M059J (cell line): Measurements from ENCODE around the gene DOCK2. TPM values are rescaled to one million over a fixed set of nuclear protein-coding genes. Genes with fewer than 3 reads are reported as not detected.
"Not testable (repeated sequence)": the region's sequence is repeated elsewhere in the genome, so short reads cannot be mapped to it uniquely, and the experiment has no call there.

Experiments
- DNase-seq: peaks from one replicate; pipeline ENCODE4 v3.0.0-alpha.2; 2012; ENCODE audit warnings: low read depth
- total RNA-seq: library from RNA; depleted of rRNA; stranded (reverse); fragments of >200 nt; shearing (Covaris generic); gene quantifications from 2 replicates; pipeline ENCODE4 v1.2.3, GENCODE V29; 2014

DOCK2 gene
- total RNA-seq, 1 experiment from 2014 or later = 45.9 TPM

DNA sequence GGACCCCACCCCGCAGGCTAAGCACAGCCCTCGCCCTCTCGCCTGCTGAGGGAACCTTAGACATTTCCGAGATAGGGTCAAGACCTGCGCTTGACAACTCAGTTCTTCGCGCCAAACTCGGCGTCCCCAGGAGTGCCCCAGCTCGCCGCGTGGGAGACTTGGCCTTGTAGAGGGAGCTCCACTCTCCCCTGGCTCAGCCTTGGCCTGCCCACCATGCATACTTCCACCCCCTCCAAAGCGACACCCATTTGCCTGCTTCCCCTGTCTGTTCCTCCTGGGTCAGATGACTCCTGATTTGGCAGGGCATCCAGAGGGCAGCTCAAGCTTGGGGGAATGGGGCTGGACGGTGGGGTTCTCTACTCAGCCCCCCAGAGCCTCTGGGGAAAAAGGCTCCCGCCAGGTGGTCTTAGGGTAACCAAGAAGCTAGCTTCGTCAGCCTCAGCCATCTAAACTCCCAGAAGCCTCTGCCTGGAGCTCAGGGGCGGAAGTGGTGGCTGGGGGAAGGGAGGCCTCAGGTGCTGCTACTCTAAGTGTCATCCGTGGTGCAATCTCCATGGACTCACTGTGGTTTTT is 560 bp downstream of the DOCK2 start:
- DNase-seq = no peak

- no peak for DNase-seq
These were observed 4.2 kb downstream of the DOCK2 start for GRCh38 chr5:169641253-169641652.

DNA sequence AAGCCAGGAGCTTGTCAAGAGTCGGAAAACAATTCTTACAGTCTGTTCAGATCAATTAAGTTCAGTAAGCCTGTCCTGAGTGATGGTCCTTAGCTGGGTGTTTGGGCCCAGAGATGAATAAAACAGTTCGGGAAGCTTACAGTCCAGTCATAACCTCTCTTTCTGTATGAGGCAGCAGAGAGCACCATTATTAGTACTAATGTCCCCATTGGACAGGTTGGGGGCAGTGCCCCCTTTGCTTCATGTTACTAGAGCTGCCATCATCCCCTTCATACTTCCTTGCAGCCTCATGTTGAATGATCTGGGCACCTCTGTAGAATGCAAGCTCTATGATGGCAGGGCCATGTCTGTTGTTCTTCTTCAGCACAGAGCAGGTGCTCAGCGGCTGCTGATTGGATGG is 9.8 kb downstream of the DOCK2 start:
- DNase-seq = no peak

GRCh38 chr5:169647566-169647965 is 10.5 kb downstream of the DOCK2 start:
- DNase-seq = no peak

DNA sequence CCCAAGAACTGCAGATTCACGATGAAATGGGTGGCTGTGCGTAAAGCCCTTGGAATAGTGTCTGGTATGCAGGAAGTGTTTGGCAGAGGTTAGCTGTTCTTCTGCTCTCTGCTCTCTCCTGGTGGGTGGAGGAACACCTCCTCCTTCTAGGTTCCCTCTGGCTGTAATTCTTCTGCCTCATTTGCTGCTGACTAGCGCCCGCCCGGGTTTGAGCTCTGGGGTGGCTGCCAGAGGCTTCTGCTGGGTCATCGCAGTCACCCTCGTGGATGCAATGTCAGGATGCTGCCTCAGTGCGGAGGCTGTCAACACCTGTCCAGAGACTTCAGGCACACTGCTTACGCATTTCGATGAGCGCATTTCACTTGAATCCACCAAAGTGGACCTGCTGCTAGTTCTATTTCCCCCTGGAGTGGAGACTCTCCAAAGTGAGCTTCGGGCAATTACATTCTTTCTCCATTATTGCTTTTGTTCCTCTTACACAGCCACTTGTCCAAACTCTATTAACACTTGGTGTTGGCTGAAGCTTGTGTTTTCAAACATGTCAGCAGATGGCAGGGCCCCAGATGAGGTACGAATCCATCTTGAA is 11.7 kb downstream of the DOCK2 start:
- DNase-seq = peak; percentile 97

DNA sequence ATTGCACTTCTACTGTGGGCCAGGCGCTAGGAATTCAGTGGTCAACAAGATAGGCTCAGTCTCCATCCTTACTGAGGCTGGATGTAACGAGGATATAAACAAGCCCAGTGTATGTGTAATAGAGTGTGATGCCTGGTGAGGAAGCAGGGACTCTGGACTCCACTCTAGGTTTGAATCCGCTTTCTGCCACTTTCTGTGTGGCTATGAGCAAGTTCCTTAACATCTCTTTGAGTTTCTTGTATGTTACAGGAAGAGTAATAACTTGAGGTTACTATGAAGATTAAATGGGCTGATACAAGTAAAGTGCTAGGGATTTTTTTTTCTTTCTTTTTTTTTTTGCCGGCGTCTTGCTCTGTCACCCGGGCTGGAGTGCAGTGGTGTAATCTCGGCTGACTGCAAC is 12.4 kb downstream of the DOCK2 start:
- peak; percentile 31 for DNase-seq

DNA sequence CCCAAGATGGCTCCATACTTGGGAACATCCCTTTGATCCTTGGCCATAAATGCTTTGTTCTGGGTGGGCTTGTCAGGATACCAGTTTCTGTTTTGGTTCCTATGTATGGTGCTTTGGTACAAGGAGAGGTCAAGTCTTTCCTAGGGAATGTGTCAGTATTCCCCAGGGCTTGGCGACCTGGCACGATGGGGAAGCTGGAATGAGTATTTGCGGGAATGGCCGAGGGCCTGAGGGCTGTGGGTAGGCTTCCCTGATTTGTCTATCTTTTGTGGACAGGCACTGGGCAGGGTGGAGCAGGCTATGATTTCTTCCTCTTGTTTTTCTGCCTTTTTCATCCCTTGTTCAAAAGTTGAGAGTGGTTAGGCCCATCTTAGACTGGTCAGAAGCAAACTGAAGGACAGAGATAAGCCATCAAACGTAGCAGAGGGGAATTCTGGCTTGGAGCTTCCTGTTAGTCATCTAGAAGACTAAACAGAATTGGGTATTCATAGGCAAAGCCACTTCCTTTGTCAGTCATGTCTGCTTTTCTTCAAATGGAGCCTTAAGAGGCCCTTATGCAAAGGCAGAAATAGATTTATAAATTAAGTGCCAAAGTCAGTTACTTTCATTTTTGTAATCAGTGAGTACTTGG is 13.7 kb downstream of the DOCK2 start:
- DNase-seq = peak; percentile 92

- DNase-seq = peak; percentile 78
These were observed 14.5 kb downstream of the DOCK2 start for GRCh38 chr5:169651526-169651925.

GRCh38 chr5:169652057-169652456 is 15.0 kb downstream of the DOCK2 start:
- DNase-seq = peak; percentile 24

DNA sequence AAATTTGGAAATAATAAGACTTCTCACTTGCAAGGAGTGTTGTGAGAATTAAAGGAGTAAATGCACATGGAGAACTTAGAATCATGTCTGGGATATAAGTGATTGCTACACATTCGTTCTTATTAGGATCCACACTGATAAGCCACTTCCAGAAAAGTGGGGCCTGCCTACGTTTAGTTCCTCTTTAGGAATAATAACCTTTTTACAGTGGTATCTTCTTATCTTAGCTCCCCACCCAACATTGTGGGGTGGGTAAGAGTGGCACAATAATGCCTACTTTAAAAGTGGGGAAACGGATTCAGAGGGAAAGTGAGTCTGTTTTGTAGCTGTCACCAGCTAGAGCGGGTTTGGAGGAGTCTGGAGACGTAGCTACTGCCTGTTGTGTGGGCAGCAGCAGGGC is 16.0 kb downstream of the DOCK2 start:
- no peak for DNase-seq

GRCh38 chr5:169655353-169655752 is 18.3 kb downstream of the DOCK2 start:
- DNase-seq = peak; percentile 10

DNA sequence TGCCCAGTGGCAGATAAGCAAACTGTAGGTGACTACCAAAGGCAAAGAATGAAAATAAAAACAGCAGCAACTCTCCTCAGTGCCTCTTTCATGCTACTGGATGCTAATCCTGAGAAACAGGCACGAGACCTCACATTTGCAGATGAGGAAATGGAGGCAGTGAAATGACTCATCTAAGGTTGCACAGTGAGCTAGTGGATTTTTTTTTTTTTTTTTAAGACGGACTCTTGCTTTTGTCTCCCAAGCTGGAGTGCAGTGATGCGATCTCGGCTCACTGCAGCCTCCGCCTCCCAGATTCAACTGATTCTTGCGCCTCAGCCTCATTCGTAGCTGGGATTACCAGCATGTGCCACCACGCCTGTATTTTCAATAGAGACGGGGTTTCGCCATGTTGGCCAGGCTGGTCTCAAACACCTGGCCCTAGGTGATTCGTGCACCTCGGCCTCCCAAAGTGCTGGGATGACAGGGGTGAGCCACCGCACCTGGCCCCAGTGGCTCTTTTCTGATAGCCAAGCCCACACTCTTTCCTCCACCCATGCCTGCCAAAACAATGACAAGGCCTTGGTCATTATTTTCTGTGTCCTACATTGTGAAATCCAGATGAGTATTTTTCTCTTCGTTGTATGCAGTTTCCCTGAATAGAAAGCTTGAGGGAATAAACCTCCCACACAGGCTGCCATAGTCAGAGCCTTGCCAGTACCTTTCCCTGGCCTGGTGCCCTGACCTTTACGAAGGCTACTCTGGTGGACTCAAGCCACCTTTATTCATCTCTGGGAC is 19.2 kb downstream of the DOCK2 start:
- peak; percentile 21 for DNase-seq

DNA sequence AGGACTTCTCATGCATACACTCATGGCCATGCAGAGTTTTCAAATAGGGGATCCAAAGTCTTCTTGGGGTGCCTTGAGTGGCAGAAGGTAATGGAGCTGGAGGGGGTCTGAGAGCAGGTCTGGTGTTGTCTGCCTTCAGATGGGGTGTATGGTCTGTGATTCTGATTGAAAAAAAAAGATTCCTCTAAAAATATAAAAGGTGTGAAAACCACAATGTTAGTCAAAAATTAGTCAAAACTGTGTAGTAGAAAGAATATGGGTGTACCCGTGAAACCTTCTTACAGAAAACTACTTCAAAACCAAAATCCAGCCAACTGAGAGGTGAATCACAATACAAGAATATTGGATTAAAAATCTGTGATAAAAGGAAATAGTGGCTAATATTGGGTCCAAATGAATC is 20.1 kb downstream of the DOCK2 start:
- DNase-seq = no peak

- not testable (repeated sequence) for DNase-seq
These were observed 25.4 kb downstream of the DOCK2 start for GRCh38 chr5:169662451-169662850.

GRCh38 chr5:169663537-169663936 is 26.5 kb downstream of the DOCK2 start:
- DNase-seq = no peak

DNA sequence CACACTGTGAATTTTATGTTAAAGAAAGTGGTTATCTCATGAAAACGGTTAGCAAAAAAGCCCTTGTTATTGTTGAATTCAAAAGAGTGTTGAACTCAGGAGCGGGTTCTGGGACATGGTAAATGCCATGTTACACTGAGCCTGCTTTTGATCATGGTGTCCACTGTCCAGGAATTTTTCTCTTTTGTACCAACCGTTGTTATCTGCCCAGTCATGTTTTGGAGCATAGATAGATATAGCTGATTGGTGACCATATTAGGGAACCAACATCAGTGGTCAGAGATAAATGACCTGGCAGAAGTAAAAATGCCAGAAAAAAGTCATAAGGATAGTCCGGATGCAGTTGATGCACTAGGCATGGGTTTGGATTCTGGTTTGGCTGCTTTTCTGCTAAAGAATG is 29.3 kb downstream of the DOCK2 start:
- no peak for DNase-seq

DNA sequence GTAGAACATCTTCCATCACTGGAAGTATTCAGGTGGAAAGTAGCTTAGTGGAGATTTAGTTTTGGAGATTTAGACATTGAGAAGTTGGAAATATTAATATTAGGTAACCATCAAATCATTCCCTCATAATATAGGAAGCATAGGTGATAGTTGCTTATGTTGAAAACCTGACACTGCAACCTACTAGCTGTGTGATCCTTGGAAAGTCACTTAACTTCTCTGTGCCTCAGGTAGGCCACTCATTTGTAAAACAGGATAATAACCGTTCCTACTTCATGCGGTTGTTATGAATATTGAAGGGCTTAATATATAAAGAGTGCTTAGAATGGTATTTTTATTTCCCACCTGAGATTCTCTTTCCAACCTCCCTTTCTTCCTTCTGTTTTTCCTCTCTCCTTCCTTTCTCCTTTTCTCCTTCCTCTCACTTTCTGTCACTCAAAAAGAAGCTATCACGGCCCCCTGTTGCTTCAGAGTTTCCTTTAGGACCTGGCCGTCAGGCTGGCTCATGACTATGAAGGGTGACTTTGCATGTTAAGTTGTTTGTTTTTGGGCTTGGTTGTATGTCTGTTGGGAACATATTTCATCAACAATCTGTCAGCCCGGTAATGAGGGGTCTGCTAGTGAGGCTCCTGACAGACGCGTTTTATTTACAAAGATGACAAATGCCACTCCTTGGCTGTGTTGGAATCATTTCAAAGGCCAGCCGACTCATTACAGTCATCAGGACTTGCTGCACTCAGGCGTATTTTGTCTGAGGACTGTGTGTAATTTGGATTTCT is 31.0 kb downstream of the DOCK2 start:
- peak; percentile 85 for DNase-seq

GRCh38 chr5:169668732-169669131 is 31.7 kb downstream of the DOCK2 start:
- DNase-seq = peak; percentile 83

- DNase-seq = no peak
These were observed 33.9 kb downstream of the DOCK2 start for GRCh38 chr5:169670769-169671525.

- DNase-seq = peak; percentile 19
These were observed 45.0 kb downstream of the DOCK2 start for GRCh38 chr5:169682026-169682425.

DNA sequence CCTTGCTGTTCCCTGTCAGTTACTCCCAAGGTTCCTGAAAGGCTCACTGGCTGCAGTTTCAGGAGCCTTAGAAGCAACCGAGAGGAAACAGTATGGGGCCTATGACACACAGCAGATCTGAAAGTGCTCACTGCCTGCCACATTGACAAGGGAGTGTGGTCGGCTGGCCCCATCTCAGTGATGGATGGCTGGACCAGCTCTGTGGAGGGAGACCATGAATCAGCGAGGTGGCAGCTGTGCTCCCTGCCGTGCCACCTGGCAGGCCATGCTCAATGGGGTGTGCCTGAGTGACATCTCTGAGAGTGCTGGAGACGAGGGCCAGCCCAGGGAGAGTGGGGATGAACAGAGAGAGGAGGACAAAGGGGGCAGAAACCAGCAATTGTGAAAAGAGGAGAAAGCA is 49.1 kb downstream of the DOCK2 start:
- DNase-seq = no peak
